ENCODE results near the gene NELFCD.
"Not testable (repeated sequence)": the region's sequence is repeated elsewhere in the genome, so short reads cannot be mapped to it uniquely, and the experiment has no call there.

Gene NELFCD

GRCh38 chr20:59010995-59011873 lies 30.2 kb downstream of the NELFCD start:
- DNase-seq: no peak

GRCh38 chr20:59011874-59012157 lies 30.8 kb downstream of the NELFCD start:
- DNase-seq: not testable (repeated sequence)

DNA sequence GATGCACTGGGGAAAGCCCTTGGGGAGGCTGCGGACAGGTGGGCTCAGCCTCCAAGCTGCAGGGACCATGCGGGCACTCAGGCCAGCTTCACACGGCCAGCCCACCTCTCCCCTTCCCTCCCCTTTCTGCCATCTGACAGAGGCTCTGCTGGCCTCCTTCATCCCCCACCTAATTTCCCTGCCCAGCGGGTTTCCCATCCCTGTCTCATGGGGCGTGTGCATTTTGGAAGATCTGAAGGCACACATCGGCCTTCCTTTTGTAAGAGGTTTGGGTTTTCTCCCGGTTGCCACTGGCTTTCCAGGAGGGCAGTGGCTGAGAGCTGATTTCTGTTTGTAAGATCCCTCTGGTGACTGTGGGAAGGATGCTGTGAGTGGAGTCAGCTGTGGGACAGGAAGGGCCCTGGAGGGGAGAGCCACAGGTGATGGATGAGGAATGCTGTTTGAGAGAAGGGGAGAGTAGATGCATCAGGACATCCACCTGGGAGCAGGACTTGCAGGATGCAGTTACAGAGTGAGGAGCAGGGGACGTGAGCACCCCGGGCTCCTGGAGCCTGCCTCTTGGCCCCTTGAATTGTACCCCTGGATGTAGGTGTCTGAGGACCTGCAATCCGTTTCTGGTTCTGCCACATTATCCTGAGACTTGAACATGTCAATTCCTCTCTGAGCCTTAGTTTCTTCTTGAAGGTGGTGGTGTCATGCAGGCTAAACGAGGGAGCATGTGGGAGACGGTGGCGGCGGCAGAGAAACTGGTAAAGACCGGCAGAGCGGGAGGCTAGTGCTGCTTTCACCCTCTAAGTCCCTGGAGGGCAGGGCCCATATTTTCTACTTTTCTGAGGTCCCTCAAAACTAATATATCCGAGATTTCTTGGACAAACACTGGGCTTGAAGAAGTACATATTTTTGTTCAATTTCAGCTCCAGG lies 32.2 kb downstream of the NELFCD start:
- no peak for DNase-seq

DNA sequence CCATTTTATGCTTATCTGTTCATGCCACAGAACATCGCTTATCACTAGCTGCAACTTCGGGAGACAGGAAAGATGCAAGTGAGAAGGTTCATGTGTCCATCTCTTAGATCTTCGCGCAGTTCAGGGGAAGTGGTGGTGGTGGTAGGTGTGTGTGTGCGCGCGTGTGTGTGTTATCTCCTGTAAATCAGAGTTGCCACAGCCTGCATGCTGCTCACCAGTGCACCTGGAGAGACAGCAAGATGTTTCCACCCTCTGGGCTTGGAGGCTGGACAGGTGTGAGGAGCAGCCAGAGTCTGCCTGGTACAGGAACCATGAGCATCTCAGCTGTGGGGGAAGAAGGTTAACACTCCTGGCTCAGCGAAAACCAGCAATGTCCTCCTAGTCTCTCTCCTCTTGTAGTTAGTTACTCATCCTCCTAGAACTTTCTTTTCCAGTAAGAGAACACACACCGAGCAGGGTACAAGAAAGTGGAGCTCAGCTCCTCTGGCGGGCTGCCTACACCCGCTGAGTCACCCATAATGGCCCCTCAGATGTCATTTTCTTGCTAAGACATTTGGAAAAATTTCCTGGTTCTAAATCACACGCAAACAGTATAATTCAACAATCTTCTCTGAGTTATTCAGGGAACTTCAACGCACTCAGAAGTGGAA lies 33.0 kb downstream of the NELFCD start:
- DNase-seq: no peak

- no peak for DNase-seq
Measured at GRCh38 chr20:59014680-59015389, 33.8 kb downstream of the NELFCD start.

GRCh38 chr20:59015411-59015810 lies 34.4 kb downstream of the NELFCD start:
- DNase-seq: no peak

GRCh38 chr20:59015812-59016711 lies 35.0 kb downstream of the NELFCD start:
- DNase-seq: no peak

DNA sequence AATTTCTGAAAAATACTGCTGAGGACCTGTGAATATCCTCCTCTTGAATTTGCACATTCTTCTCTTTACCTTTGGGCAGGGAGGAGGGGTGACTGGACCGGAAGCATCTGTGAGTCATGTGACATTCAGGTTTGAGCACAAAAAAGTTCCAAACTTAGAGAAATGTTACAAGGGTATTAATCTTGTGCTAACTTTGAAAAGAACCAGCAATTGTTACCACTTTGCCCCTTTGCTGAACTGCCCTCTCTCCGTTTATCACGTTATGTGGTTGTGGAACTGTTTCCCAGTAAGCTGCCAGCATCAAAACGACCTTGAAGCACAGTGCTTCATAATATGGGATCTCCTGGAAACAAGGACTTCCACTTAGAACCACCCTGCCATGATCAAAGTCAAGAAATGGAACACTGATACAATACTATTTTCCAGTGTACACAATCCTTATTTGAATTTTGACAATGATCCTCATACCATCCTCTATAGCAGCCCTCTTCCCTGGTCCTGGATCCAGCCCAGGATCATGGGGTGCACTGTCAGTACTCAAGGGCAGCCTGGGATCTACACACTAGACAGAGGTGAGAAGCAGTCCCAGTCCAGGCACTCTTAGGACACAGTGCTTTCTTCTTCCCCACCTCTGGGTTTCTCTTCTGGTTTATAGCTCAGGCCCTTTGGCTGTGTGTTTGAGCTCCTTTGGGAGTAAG lies 35.9 kb downstream of the NELFCD start:
- DNase-seq: no peak

GRCh38 chr20:59017493-59018231 lies 36.6 kb downstream of the NELFCD start:
- no peak for DNase-seq

DNA sequence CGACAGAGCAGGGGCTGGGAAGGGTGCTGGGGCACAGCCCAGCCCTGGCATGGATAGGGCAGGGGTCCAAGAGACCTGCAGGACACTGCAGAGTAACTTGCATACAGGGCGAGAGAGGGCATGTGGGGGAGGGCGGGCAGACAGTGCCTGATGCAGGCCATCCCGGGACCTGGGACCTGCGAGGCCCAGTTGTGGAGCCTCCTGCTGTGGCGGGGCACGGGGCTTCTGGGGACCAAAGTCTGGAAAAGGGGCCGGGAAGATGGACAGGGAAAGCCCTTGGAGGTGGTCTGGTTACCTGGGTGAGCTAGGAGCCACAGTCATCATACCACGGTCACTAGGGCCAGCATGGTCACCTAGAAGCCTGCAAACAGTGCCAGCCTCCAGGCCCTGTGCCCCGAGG lies 37.8 kb downstream of the NELFCD start:
- no peak for DNase-seq

- no peak for DNase-seq
Measured at GRCh38 chr20:59019217-59019616, 38.2 kb downstream of the NELFCD start, which contains the start of gene TUBB1. TUBB1 (plus strand) TSS chr20:59019429; CDS start chr20:59019523, 94 bp downstream.

DNA sequence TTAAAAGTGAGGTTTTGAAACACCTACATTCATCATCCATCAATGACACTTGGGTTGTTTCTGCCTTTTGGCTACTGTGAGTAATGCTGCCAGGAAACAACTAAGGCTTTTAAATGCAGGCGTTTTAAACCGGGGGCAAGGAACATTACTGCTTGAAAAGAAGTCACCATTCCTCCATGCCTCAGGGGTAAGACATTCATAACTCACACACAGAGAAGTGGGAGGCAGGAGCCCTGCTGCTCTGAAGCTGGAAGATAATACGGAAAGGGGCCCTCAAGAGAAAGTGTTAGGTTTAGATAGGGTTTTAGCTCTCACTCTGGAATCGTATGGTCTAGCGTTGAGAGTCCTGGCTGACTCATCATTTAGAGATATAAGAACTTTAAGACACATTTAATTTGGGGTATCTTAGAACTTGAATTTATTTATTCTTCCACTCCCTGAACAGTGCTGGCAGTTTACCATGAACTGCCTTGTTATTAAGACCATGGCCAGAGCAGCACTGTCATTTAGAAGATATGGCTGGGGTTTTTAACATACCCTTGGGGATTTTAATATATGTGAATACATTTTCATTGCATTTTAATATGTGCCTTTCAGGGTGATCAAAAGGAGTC lies 40.0 kb downstream of the NELFCD start:
- DNase-seq: no peak

GRCh38 chr20:59022754-59023153 lies 41.7 kb downstream of the NELFCD start:
- no peak for DNase-seq

DNA sequence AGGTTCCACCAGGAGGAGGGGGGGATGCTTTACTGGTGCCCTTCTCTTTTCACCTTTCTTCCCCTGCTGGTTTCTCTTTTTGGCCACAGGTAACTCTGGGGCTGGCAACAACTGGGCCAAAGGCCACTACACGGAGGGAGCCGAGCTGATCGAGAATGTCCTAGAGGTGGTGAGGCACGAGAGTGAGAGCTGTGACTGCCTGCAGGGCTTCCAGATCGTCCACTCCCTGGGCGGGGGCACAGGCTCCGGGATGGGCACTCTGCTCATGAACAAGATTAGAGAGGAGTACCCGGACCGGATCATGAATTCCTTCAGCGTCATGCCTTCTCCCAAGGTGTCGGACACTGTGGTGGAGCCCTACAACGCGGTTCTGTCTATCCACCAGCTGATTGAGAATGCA lies 42.6 kb downstream of the NELFCD start:
- DNase-seq: no peak

DNA sequence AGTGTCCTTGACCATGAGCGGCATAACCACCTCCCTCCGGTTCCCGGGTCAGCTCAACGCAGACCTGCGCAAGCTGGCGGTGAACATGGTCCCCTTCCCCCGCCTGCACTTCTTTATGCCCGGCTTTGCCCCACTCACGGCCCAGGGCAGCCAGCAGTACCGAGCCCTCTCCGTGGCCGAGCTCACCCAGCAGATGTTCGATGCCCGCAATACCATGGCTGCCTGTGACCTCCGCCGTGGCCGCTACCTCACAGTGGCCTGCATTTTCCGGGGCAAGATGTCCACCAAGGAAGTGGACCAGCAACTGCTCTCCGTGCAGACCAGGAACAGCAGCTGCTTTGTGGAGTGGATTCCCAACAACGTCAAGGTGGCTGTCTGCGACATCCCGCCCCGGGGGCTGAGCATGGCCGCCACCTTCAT lies 43.1 kb downstream of the NELFCD start:
- DNase-seq: no peak

- DNase-seq: no peak
Measured at GRCh38 chr20:59025086-59025485, 44.0 kb downstream of the NELFCD start.

DNA sequence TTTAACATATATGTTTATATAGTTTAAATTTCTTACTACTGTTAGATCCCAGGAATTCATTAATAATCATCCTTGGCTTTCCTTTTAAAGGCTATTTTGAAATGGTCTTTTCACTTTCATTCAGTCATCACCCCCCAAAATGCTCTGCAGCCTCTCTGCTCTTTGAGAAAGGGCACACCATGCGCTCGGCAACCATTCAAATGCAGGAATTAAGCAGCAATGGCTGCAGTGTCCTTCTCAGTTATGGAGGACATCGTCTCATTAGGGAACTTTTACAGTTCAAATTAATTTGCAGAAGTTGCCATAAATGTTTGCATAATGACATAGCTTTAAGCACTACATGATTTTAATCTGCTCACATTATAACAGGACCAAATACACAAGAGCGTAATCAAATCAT lies 44.5 kb downstream of the NELFCD start:
- DNase-seq: no peak

DNA sequence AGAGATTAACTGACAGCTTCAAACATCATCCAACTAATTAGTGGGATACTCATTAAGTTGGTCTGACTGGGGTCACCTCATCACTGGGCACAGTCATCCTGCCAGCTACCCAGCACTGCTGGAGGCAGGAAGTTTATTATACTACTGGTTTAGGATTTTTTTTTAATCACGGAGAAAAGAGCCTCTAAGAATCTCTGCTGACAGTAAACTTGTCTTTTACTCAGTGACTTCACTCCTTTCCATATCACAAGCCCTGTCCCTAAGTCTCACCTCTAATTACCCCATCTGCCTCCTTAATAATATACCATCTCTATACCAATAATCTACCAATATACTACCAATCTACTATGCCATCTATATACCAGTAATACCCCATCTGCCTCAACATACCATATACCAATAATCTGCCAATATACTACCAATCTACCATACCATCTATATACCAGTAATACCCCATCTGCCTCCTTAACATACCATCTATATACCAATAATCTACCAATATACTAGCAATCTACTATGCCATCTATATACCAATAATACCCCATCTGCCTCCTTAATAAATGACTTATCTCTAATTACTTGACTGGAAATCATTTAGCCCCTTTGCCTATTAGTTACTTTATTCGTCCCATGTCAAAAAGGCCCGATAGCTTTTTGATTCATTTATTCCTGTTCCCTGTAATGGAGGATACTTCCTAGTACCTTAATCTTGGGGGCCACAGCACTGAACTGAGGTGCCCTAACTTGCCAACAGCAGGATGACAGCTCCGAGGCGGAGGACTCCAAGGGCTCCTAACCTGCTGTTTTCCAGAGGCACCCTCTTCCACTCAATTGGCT lies 46.1 kb downstream of the NELFCD start:
- DNase-seq: no peak

All from DMS 273 treated with DMSO at 0.1 percent for 48 hours (cell line).